Ascending aorta (tissue), 2 donors: Measurements from ENCODE around the gene CIB4. TPM values are rescaled to one million over a fixed set of nuclear protein-coding genes. Genes with fewer than 3 reads are reported as not detected.

Experiments used
- DNase-seq, 2 donors: peaks; one replicate each; pipeline ENCODE4 v3.0.0-alpha.2; 2019; ENCODE audit warnings: low spot score in 2 of 2
- H3K27ac ChIP-seq, 2 donors: fragments of 200-600 bp; sonication (generic); one replicate each; pipeline ENCODE4 v1.5.1; 2016 to 2017; ENCODE audit warnings: mild to moderate bottlenecking in 1 of 2
- H3K27me3 ChIP-seq: fragments of 200-600 bp; sonication (generic); one replicate; pipeline ENCODE4 v1.5.1; 2017
- H3K36me3 ChIP-seq, 2 donors: fragments of 200-600 bp; sonication (generic); one replicate each; pipeline ENCODE4 v1.5.1; 2016
- H3K4me1 ChIP-seq, 2 donors: fragments of 200-600 bp; sonication (generic); one replicate each; pipeline ENCODE4 v1.5.1; 2016 to 2017; ENCODE audit warnings: mild to moderate bottlenecking in 1 of 2
- H3K4me3 ChIP-seq, 2 donors: fragments of 200-600 bp; sonication (generic); one replicate each; pipeline ENCODE4 v1.5.1; 2016 to 2017; ENCODE audit warnings: mild to moderate bottlenecking in 1 of 2
- H3K9me3 ChIP-seq, 2 donors: fragments of 200-600 bp; sonication (generic); one replicate each; pipeline ENCODE4 v1.5.1; 2016
- CTCF ChIP-seq, 3 experiments: fragments of 200-600 bp in 2 of 3; fragments of 450-650 bp in 1 of 3; sonication (generic) in 2 of 3; IDR thresholded peaks; one replicate each; pipeline ENCODE4 v1.5.1; 2016 to 2019; ENCODE audit warnings: antibody characterized with exemption in 3 of 3, mild to moderate bottlenecking in 1 of 3, moderate library complexity in 1 of 3
- intact Hi-C: fragments of 100-400 bp; cut with DNase I; formaldehyde crosslinking; loops from one replicate; pipeline ENCODE4 v1.15.1; 2023
- total RNA-seq: library from RNA; depleted of rRNA; stranded (reverse); fragments of >200 nt; gene quantifications from one replicate; pipeline ENCODE4 v1.1.0, GENCODE V29; 2016

Gene CIB4
- total RNA-seq, 1 donor from 2014 or later = not detected

GRCh38 chr2:26654061-26654340, 12.8 kb upstream of the CIB4 start:
- H3K4me3 ChIP-seq = no peak overlapping the region
- H3K9me3 ChIP-seq = no peaks in the 10 kb centered on the region
- no peaks in the 10 kb centered on the region for H3K27me3 ChIP-seq
- peak in 1 of 2 donors; percentile 2 for DNase-seq
- intact Hi-C loops = no loop called here
- H3K36me3 ChIP-seq = no peaks in the 10 kb centered on the region
- no peak for TF ChIP-seq CTCF (IDR thresholded peaks at IDR 0.05)
- H3K27ac ChIP-seq = no peak overlapping the region
- H3K4me1 ChIP-seq = no peaks in the 10 kb centered on the region

- no peak overlapping the region for H3K4me3 ChIP-seq
- intact Hi-C loops = no loop called here
- H3K9me3 ChIP-seq = no peaks in the 10 kb centered on the region
- TF ChIP-seq CTCF (IDR thresholded peaks at IDR 0.05) = no peak
- H3K4me1 ChIP-seq = no peaks in the 10 kb centered on the region
- H3K36me3 ChIP-seq = no peaks in the 10 kb centered on the region
- peak in 1 of 2 donors; percentile 31 for DNase-seq
- no peak overlapping the region for H3K27ac ChIP-seq
- no peaks in the 10 kb centered on the region for H3K27me3 ChIP-seq
Observed at GRCh38 chr2:26653207-26654060, 12.3 kb upstream of the CIB4 start.

GRCh38 chr2:26652361-26653041, 11.3 kb upstream of the CIB4 start:
- DNase-seq = peak in 1 of 2 donors; percentile 52
- H3K27ac ChIP-seq = no peak overlapping the region
- no peaks in the 10 kb centered on the region for H3K9me3 ChIP-seq
- no peak overlapping the region for H3K4me3 ChIP-seq
- intact Hi-C loops = no loop called here
- H3K4me1 ChIP-seq = no peaks in the 10 kb centered on the region
- H3K36me3 ChIP-seq = no peaks in the 10 kb centered on the region
- no peak for TF ChIP-seq CTCF (IDR thresholded peaks at IDR 0.05)
- H3K27me3 ChIP-seq = no peaks in the 10 kb centered on the region

GRCh38 chr2:26651799-26652198, 10.6 kb upstream of the CIB4 start:
- Histone ChIP-seq H3K27ac (no peak overlapping the region), H3K9me3 (no peaks in the 10 kb centered on the region), H3K36me3 (no peaks in the 10 kb centered on the region), H3K27me3 (no peaks in the 10 kb centered on the region), H3K4me1 (no peaks in the 10 kb centered on the region), H3K4me3 (no peak overlapping the region)
- no peak for TF ChIP-seq CTCF (IDR thresholded peaks at IDR 0.05)
- intact Hi-C loops = no loop called here
- DNase-seq = no peak

- H3K4me1 ChIP-seq = no peaks in the 10 kb centered on the region
- intact Hi-C loops = no loop called here
- DNase-seq = no peak
- no peaks in the 10 kb centered on the region for H3K27me3 ChIP-seq
- no peak overlapping the region for H3K27ac ChIP-seq
- no peak overlapping the region for H3K4me3 ChIP-seq
- no peak for TF ChIP-seq CTCF (IDR thresholded peaks at IDR 0.05)
- no peaks in the 10 kb centered on the region for H3K36me3 ChIP-seq
- H3K9me3 ChIP-seq = no peaks in the 10 kb centered on the region
Observed at GRCh38 chr2:26651470-26651771, 10.3 kb upstream of the CIB4 start.
